Endothelial cell (in vitro differentiated cells): Measurements from ENCODE around the gene PAPSS2. TPM values are rescaled to one million over a fixed set of nuclear protein-coding genes. Genes with fewer than 3 reads are reported as not detected.
"Not testable (repeated sequence)": the region's sequence is repeated elsewhere in the genome, so short reads cannot be mapped to it uniquely, and the experiment has no call there.

Experiments
- DNase-seq: peaks from one replicate; pipeline ENCODE4 v3.0.0; 2021; ENCODE audit warnings: low spot score
- H3K27ac Mint-ChIP-seq: one replicate; pipeline ENCODE4 v1.8.0; 2021; ENCODE audit warnings: mixed read lengths, inconsistent platforms; ENCODE audit not compliant: unreplicated experiment
- H3K27me3 Mint-ChIP-seq: one replicate; pipeline ENCODE4 v1.8.0; 2021; ENCODE audit warnings: mild to moderate bottlenecking, moderate library complexity, mixed read lengths, inconsistent platforms; ENCODE audit not compliant: unreplicated experiment
- H3K36me3 Mint-ChIP-seq: one replicate; pipeline ENCODE4 v1.8.0; 2021; ENCODE audit warnings: mild to moderate bottlenecking, low read depth, mixed read lengths, inconsistent platforms; ENCODE audit not compliant: unreplicated experiment
- H3K4me1 Mint-ChIP-seq: one replicate; pipeline ENCODE4 v1.8.0; 2021; ENCODE audit warnings: mild to moderate bottlenecking, mixed read lengths, inconsistent platforms; ENCODE audit not compliant: unreplicated experiment
- H3K4me3 Mint-ChIP-seq: one replicate; pipeline ENCODE4 v1.8.0; 2021; ENCODE audit warnings: mild to moderate bottlenecking, mixed read lengths, inconsistent platforms; ENCODE audit not compliant: unreplicated experiment
- H3K9me3 Mint-ChIP-seq: one replicate; pipeline ENCODE4 v1.8.0; 2021; ENCODE audit warnings: mixed read lengths, inconsistent platforms; ENCODE audit not compliant: unreplicated experiment
- total RNA-seq: library from RNA; stranded (reverse); fragmentation: NEBNext Ultra II Directional; extraction: Animal tissue kit (Norgen Biotek cat#: 25700); gene quantifications from one replicate; pipeline ENCODE4 v1.2.1, GENCODE V29; 2021; ENCODE audit not compliant: unreplicated experiment
- TF ChIP-seq, protein P1 (sequence below): fragments of 200-600 bp; sonication (generic); IDR thresholded peaks from one replicate; pipeline ENCODE4 v1.5.0; 2021; ENCODE audit warnings: antibody characterized with exemption; ENCODE audit not compliant: unreplicated experiment

The PAPSS2 gene
- total RNA-seq, 1 donor from 2014 or later, result 31.0 TPM

DNA sequence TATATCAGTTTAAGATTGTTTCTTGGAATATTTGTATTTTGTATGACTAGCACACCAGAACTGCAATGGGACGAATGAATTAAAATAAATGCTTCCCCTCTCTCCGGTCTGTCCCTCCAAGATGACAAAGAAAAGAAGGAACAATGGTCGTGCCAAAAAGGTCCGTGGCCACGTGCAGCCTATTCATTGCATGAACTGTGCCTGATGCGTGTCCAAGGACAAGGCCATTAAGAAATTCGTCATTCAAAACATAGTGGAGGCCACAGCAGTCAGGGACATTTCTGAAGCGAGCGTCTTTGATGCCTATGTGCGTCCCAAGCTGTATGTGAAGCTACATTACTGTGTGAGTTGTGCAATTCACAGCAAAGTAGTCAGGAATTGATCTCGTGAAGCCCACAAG lies 17.2 kb upstream of the PAPSS2 start:
- Mint-ChIP-seq H3K9me3 (no peaks in the 10 kb centered on the region), H3K4me1 (no peaks in the 10 kb centered on the region), H3K27me3 (peaks cover 2% of the 10 kb centered on the region), H3K27ac (no peak overlapping the region), H3K36me3 (no peaks in the 10 kb centered on the region), H3K4me3 (no peak overlapping the region)
- DNase-seq, result no peak
- TF ChIP-seq, protein P1, sequence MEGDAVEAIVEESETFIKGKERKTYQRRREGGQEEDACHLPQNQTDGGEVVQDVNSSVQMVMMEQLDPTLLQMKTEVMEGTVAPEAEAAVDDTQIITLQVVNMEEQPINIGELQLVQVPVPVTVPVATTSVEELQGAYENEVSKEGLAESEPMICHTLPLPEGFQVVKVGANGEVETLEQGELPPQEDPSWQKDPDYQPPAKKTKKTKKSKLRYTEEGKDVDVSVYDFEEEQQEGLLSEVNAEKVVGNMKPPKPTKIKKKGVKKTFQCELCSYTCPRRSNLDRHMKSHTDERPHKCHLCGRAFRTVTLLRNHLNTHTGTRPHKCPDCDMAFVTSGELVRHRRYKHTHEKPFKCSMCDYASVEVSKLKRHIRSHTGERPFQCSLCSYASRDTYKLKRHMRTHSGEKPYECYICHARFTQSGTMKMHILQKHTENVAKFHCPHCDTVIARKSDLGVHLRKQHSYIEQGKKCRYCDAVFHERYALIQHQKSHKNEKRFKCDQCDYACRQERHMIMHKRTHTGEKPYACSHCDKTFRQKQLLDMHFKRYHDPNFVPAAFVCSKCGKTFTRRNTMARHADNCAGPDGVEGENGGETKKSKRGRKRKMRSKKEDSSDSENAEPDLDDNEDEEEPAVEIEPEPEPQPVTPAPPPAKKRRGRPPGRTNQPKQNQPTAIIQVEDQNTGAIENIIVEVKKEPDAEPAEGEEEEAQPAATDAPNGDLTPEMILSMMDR, result no peak

- H3K27ac Mint-ChIP-seq, result no peak overlapping the region
- H3K9me3 Mint-ChIP-seq, result no peaks in the 10 kb centered on the region
- TF ChIP-seq, protein P1, result no peak
- H3K27me3 Mint-ChIP-seq, result peaks cover 2% of the 10 kb centered on the region
- no peak overlapping the region for H3K4me3 Mint-ChIP-seq
- no peaks in the 10 kb centered on the region for H3K4me1 Mint-ChIP-seq
- no peak for DNase-seq
- no peaks in the 10 kb centered on the region for H3K36me3 Mint-ChIP-seq
Measured at GRCh38 chr10:87642988-87643387, 16.7 kb upstream of the PAPSS2 start.

- Mint-ChIP-seq H3K4me1 (no peaks in the 10 kb centered on the region), H3K27ac (no peak overlapping the region), H3K4me3 (no peak overlapping the region), H3K36me3 (no peaks in the 10 kb centered on the region), H3K27me3 (peaks cover 2% of the 10 kb centered on the region), H3K9me3 (no peaks in the 10 kb centered on the region)
- no peak for DNase-seq
- TF ChIP-seq, protein P1, result no peak
Measured at GRCh38 chr10:87643920-87644319, 15.8 kb upstream of the PAPSS2 start.

DNA sequence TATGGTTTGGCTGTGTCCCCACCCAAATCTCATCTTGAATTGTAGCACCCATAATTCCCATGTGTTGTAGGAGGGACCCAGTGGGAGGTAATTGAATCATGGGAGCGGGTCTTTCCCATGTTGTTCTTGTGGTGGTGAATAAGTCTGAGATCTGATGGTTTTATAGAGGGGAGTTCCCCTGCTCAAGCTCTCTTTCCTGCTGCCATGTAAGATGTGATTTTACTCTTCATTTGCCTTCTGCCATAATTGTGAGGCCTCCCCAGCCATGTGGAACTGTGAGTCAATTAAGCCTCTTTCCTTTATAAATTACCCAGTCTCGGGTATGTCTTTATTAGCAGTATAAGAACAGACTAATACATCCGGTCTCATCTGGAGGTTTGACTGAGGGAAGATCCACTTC lies 15.2 kb upstream of the PAPSS2 start:
- not testable (repeated sequence) for H3K27me3 Mint-ChIP-seq, H3K27ac Mint-ChIP-seq, H3K4me1 Mint-ChIP-seq, DNase-seq, H3K9me3 Mint-ChIP-seq, H3K4me3 Mint-ChIP-seq, H3K36me3 Mint-ChIP-seq

GRCh38 chr10:87646192-87646909 lies 13.3 kb upstream of the PAPSS2 start:
- Mint-ChIP-seq H3K4me3 (no peak overlapping the region), H3K27ac (no peak overlapping the region), H3K36me3 (no peaks in the 10 kb centered on the region), H3K27me3 (peaks cover 1% of the 10 kb centered on the region), H3K4me1 (no peaks in the 10 kb centered on the region), H3K9me3 (no peaks in the 10 kb centered on the region)
- TF ChIP-seq, protein P1, result no peak
- no peak for DNase-seq
